ENCODE measurements around the gene RASD1.

RASD1 gene

DNA sequence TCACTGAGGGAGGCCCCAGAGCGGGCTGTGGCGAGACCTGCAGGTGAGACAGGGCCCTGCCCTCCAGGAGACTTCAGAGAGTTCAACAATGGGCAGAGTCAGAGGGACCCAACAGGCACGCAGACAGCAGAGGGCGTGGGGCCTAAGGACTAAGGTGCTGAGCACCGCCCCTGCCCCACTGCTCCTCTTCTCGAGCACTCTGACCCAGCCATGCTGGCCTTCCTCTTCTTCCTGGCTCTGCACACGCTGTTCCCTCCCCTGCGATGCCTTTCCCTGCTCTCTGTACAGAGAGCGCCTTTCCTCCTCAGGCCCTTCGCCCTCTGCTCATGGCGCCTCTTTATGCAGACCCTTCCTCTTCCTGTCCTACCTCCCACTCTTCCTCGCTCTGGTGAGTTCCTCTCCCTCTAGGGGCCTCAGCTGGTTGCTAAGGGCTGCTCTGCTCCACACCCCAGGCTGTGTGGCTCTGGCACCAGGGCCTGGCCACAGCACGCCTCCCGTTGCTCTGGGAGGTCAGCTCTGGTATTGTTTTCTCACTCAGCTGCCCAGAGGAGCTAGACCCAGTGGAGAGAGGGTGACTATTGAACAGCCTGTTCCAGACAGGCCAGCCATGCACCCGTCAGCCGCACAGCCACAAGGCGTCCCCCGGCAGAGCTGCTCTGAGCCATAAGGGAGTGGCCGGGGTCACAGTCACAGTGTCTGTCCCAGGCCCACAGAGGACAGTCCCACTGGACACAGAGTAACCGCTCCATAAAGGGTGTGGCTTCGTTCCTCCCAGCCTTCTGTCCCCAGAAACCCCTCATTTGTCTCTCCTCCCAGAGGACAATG is 13.6 kb upstream of the RASD1 start:
- DNase-seq: no peak

DNA sequence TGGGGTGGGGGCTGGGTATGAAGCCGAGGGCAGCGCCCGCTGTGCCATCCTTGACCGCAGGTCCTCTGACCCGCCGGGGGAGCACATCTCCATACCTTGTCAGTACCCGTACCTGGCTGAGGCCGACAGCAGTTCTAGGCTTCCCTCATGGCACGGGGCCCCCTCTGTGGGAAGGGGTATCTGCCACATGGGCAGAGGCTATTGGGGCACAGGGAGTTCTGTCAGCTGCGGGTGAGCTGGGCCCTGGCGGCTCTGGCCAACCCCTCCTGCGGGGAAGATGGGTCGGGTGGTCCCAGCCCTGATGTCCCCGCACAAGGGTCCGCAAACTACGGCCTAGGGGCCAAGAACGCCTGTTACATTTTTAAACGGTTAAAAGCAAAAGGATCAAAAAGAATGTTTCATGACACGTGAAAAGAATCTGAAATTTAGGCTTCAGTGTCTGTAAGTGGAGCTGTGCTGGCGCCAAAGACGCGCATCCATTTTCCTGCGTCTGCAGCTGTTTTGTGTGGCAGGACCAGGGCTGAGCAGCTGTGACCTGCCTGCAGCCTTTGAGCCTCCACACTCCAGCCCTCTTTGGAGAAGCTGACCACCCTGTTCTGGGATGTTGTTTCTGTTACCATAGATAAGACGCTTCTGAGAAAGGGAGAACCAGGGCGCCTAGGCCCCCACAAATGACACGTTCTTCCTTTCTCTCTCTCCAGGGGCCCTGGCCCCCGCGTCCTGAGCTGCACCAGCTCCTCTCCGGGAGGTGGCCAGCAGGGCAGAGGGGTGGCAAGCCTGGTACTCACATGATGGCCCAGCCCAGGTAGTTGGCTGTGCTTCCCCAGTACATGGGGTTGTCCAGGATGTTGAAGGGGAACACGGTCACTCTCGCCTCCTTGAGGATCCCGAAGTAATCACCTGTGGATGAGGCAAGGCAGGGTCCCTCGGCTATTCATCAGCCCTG is 12.7 kb upstream of the RASD1 start:
- no peak for DNase-seq

DNA sequence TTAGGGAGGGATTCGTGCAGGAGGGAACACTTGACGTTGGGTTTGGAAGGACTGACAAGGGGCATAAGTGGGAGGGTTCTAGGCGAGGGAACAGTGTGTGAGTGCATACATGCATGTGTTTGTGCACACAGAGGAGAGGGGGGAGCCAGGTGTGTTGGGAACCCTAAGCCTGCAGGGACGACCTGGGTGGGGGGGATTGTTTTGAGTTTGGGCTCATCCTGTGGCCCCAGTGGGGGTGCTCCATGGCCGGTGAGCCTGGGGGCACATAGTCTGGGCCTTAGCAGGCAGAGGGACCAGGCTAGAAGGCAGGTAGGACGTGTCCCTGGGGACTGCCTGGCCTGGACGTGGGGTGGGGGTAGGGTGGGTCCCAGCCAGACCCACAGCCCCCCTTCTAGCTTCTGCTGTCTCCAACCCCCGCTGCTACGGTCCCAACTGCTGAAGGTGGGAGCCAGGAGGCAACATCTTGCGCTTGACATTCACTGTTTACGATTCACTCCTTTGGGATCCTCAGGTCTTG is 11.9 kb upstream of the RASD1 start:
- no peak for DNase-seq

- no peak for DNase-seq
Observed at GRCh38 chr17:17507465-17508011, 11.3 kb upstream of the RASD1 start.

GRCh38 chr17:17506893-17507464 is 10.8 kb upstream of the RASD1 start:
- no peak for DNase-seq

GRCh38 chr17:17506181-17506741 is 10.1 kb upstream of the RASD1 start:
- no peak for DNase-seq

- no peak for DNase-seq
Observed at GRCh38 chr17:17505610-17506171, 9.5 kb upstream of the RASD1 start.

DNA sequence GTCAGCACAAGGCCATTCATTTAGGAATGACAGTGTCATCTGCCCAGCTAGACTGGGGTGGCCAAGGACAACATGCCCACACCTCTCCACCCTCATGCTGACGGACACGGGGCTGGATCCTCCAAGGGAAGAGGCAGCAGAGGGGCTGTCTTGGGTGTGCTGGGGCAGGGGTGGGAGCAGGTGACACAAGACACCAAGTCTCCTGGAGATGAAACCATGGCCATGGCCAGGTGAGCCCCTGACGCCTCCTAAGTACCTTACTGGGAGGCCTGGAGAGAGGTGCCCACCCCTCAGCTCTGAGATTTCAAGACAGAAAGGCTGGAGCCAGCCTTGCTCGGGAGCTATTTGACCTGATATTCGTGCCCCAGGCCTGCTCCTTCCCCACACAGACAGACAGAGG is 9.0 kb upstream of the RASD1 start:
- no peak for DNase-seq

GRCh38 chr17:17504341-17505140 is 8.3 kb upstream of the RASD1 start:
- DNase-seq: no peak

DNA sequence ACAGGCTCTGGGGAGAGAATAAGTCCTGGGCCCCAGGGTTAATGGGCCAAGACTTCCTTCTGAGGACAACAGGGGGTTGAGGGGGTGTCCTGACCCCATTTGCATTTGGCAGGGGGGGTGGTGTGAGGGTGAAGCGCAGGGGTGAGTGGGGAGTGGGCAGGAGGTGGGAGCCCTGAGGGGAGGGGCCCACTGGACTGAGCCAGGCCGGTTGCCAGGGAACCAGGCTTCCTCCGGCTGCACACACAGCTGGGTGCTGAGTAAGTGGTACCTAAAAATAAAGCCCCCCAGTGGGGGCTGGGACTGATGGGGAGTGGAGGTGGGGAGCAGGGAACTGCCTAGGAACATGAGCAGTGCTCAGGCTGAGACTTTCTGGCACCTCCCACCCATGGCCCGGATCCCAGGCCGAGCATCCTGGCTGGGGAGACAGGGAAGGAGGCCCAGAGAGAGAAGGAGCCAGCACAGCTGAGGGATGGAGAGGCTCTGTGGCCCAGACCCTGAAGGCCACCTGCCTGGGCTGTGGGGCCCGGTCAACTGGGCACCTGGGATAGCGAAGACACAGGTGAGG is 7.5 kb upstream of the RASD1 start:
- DNase-seq: no peak

DNA sequence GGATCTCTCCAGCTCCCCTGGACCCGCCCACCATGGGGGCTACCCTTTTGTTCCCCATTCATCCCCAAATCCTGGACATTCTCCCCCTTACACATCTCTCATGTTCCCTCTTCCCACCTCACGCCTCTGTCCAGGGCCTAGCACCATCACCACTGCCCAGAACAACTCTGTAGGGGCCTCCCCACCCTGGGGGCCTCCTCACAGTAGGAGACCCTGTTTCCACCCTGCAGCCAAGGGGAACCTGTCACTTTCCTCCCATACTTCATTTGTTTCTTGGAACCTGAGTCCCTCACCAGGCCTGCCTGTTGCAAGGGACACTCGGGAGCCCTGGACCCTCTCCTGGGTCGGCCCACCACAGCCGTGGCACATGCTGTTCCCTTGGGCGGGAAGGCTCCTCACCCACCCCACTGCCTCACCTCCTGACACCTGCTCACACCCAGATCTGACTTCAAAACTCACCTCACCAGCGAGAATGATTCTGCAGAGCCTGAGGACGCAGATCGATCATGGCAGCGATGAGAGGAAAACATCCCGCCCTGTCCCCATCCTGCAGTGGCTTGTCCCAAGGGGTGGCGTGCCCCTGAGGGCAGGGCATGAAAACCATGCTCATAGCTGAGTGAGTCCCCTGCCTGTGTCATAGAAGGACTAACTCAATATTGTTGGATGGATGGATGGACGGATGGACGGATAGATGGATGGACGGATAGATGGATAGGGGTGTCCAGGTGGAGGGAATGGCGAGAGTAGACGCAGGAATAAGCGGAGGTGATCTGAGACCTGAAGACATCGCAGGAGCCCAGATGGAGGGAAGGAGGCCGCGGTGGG is 6.8 kb upstream of the RASD1 start:
- DNase-seq: no peak

DNA sequence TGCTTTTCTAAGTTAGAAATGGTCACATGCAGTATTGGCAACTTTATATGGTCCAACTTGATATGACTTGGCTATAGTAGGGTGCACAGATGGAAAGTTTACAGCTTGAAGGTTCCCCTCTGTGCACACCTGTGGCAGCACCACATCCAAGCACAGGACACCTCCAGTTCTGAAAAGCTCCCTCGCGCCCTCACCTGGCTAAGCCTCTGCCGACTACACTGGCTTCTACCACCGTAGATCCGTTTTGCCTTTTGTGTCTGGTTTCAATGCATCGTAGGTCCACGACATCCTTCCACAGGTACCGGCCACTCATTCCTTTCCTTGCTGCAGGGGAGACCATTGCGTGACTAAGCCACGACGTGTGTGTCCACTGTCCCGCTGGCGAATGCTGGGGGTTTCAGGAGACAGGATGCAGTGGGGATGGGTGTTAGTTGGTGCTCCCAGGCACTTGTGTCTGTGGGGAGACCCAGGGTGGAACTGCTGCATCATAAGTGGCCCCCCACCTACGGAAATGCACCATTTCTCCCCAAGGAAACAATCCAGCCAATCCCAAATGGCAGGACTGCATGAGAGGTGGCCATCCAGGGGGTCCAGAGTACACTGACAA is 4.9 kb upstream of the RASD1 start:
- DNase-seq: peak; percentile 1

GRCh38 chr17:17499402-17500145 is 3.4 kb upstream of the RASD1 start:
- DNase-seq: no peak

DNA sequence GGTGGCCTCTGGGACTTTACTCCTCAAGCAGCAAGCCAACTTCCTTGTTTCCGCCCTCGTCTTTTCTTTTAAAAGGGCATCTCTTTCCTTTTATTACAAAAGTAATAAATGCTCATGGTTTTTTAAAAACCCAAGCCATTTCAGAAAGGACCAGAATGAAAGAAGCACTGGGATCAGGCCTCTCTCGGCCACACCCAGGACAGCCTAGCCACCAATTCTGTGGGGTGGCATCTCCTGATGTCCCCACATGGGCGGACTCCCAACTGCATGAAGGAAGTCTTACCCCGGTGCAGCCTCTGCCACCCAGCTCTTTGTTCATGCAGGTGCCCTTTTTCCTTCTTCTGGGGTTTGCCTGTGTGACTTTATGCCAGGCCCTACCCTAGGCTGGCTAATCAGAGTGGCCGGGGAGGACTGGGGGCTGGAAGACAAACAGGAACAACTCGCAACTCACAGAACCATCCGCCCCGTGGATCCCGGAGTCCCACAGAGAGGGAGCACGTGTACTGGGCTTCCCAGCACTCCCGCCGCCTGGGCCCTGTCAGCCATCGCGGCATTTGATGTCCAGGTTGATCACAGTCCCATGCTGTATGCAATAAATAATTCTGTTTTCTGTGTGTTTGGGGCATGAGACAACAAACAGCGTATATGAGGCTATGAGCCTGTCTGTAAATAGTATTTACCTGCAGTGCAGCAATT is 2.6 kb upstream of the RASD1 start:
- no peak for DNase-seq

DNA sequence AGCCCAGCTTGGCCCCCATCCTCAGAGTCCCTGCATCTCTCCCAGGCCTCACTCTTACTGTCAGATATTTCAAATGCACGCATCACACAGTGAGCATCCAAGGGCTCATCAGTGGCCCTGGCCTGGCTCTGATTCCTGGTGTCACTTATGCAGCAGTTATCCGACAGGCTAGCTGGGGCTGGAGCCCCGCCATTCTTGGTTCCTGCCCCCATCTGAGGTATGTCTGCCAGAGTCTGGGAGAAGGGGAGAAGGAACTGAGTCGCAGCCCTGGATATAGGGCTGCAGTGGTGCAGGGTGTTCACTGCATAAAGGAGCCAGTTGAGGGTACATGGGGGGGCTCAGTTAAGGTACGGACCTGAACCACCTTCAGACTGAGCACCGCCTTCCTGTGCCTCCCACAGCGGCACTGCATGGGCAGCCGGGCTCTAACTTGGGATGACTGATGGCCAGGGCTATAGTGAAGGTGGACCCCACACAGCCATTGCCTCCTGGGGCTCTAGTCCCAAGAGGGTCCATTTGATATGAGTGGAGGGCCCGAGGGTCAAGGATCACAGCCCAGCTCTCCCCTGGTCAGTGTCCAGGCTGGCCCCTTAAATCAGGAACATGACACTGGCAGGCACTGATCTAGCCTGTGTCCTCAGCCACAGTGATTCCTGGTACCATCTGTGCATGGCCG is 1.8 kb upstream of the RASD1 start:
- no peak for DNase-seq

GRCh38 chr17:17497065-17497844 is 1.1 kb upstream of the RASD1 start:
- peak; percentile 11 for DNase-seq
